NCI-H1417 treated with DMSO at 0.1 percent for 48 hours (cell line): Measurements from ENCODE around the gene SUMO3.

Source experiments
- DNase-seq: peaks from one replicate; lab custom pipeline; 2025; lab: John Stamatoyannopoulos, UW

SUMO3 gene

DNA sequence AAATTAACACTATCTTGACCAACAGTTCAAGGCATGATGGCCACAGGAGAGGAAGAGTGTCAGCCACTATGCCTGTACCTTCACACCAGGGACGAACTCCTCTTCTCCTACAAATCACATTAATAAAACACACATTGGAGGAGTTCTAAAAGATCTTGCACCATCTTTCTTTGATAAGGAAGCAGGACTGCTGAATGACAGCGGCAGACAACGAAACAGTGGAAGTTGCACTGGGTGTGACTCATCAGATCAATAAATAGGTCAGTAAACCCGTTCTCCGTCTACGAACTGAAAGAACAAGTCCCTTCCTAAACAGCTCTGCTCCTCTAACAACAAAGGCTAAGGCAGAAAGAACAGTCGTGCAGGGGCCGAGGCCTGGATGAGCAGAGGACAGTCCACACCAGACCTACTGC lies 39.4 kb downstream of the SUMO3 start:
- DNase-seq: no peak

DNA sequence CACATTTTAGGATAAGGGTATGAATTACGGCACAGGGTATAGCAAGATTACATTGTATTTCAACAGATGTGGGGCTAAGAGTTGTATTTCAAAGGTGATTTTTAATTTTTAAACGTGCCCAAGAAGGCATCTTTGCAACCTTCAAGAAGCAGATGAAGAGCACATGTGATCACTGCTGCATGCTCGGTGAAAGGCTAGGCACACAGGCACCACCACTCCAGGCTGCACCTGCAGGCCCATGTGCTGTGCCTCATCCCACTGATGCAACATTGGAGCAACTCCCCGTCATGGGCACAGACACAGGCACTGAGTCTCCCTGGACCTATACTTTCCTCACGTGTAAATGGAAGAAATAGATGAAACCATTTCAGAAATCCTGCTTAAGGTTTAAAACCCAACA lies 39.8 kb downstream of the SUMO3 start:
- no peak for DNase-seq

DNA sequence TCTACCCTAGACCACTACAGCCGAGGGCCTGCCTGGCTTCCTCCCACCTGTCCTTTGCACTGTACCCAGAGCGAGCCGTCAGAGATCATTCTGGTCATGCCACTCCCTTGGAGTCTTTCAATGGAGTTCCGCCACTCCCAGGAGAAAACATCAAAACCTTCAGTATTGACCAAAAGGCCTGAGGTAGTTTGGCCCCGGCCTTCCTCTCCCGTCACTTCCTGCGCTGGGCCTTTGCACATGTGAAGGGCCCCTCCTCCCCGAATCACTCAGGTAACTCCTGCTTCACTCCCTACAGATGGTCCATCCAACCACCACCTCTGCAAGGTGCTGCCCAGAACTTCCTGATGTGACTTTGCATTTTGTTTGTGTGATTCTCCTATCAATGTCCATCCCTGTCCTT lies 42.9 kb downstream of the SUMO3 start:
- no peak for DNase-seq

- DNase-seq: peak; percentile 90
These were observed 44.5 kb downstream of the SUMO3 start for GRCh38 chr21:44773291-44773932.

DNA sequence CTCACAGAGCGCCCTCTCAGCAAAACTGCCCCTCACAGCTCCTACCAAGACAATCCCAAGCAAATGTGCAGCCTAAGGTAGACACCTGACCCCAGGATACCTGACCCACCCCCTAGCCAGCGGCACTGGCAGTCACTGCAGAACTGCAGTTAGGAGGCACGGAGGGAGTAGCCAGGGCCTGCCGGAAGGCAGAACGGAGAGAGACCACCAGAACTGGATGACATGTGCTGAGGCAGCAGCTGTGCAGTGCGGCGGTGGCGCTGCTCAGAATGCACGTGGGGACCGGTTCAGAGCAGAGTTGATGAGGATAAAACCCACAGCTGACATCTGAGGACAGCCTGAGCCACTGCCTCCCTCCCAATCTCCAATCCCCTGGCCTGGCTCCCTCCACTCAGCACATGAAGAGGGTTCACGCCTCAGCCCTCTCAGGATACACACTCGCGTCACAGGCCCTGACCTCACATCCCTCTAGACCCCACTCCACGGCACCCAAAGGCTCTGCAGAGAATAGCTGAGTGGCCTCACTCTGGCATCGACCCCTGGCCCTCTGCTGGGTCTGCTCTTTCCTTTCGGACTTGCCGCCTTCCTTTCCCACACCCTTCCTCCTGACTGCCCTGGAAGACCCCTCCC lies 45.9 kb downstream of the SUMO3 start:
- DNase-seq: no peak

GRCh38 chr21:44767834-44768831 lies 49.7 kb downstream of the SUMO3 start:
- no peak for DNase-seq

- no peak for DNase-seq
These were observed 51.0 kb downstream of the SUMO3 start for GRCh38 chr21:44766818-44767354.

- DNase-seq: no peak
These were observed 51.6 kb downstream of the SUMO3 start for GRCh38 chr21:44766014-44766817.

DNA sequence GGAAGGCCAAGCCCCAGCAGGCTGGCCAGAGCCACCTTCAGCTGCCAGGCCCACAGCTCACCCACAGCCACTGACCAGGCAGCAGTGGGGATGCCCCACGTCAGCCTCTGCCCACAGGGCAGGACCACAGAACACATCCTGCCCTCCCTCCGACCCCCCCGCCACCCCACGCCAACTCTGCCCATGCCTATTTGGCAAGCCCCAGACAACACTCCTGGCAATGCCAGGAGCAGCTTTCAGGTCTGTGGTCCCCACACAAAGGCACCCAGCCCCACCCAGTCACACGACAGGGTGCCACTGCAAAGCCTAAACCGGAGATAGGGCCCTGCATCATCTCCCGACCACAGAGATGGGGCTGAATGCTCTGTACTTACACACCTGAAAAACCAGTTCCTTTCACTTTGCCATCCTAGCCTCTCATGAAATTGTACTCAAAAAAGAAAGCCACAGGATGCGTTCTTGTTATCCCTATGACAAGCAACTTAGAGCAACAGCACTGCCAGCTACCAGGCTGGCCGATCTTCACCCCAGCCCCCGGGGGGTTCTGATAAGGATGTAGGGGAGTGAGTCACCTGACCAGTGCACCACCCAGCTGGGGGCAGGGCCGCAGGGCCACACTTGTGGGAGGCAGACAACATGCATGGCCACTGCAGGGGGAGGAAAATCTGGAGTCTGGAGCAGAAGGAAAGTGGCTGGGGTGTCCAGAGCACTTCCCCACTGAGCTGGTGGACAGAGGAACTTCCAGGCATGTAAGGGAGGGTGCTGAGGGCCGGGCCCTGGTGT lies 52.4 kb downstream of the SUMO3 start:
- no peak for DNase-seq

DNA sequence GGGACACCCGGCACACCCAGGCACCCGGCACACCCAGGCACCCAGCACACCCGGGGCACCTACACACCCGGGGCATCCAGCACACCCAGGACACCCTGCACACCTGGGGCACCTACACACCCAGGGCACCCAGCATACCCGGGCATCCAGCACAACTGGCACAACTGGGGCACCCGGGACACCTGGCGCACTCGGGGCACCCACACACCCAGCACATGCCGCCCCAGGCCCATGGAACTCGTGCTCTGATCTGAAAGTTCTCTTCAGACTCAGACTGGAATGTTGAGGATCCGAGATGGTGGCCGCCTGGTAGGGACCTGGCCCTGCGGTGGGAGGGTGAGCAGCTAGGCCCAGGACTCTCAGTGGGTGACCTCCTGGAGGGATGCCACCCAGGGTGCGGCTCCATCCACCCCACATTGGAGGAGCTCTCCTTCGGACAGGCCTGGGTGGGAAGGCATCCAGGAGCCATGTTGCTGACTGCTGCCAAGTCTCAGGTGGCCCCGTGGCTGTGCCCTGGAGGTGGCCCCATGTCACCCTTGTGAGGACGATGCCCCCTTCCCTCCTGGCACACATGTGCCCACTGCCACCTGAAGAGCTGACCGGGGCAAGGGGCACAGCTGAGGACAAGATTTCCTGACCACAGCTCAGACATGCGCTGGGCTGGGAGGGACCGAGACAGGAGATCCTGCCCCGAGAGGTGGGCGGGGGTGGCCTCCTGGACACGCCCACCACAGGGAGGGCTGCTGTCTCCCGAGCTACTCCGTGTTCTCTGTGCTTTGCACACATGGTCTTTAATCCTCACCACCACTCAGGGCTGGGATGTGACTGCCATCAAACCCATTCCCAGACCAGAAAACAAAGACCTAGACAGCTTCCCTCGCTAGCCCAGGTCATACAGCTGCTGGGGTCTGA lies 53.3 kb downstream of the SUMO3 start:
- DNase-seq: no peak

DNA sequence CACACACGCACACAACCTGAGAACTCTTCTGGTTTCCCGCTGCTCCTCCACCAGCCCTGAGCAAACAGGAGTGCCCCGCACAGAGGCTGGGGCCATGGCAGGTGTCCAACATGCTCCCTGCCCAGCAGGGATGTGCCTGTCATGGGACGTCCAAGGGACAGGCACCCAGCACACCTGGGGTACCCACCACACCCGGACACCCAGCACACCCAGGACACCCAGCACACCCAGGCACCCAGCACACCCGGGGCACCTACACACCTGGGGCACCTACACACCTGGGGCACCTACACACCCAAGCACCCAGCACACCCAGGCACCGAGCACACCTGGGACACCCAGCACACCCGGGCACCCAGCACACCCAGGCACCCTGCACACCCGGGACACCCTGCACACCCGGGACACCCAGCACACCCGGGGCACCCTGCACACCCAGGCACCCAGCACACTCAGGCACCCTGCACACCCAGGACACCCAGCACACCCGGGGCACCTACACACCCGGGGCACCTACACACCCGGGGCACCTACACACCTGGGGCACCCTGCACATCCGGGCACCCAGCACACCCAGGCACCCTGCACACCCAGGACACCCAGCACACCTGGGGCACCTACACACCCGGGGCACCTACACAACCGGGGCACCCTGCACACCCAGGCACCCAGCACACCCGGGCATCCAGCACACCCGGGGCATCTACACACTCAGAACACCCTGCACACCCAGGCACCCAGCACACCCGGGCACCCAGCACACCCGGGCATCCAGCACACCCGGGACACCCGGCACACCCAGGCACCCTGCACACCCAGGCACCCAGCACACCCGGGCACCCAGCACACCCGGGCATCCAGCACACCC lies 54.2 kb downstream of the SUMO3 start:
- DNase-seq: no peak

DNA sequence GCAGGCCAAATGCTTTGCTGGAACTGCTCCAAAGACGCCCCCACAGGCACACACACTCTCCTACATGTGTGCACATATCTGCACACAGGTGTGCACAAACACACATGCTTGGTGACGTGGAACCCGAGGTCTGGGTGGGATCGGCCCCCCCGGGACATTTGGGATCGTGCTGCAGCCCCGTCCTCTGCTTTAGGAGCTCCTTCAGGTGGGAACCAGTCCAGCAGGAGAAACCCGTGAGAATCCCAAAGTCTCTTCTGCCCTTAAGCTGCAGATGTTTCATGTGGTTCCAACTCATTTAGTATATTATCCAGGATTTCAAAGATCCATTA lies 54.8 kb downstream of the SUMO3 start:
- no peak for DNase-seq

DNA sequence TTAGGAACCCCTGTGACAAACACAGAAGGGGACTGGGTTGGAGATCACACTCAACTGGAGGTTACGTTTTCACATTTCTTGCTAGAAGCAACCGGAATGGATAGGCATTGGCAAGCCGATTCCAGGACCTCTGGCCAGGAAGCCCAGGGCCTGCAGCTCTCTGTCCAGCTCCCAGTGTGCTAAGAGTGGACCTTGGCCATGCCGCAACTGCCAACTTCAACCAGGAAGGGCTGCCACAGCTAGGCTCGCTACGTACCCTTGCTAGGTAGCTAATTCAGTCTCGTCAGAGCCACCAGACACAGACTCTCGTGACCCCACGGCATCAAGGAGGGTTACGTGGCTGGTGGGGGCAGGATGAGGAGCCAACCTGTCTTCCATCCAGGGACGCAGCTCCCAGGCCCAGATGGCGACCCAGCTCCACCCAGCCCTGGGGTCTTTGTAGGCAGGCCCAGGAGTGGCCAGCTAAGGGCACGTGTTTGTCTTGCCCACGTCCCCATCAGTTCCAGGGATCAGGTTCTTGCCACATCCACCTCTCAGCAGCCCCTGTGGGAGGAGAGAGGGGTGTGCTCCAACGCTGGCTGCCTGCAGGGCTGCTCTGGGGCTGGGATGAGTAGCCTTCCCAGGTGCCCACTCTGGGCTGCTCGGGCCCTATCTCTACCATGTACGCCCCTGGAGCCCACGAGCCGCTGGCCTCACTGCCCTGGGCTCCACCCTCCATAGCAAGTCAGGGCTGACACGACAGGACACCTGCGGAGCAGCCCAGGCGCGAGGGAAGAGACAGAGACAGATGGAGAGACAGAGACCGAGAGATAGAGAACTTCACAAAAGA lies 55.4 kb downstream of the SUMO3 start:
- DNase-seq: no peak

DNA sequence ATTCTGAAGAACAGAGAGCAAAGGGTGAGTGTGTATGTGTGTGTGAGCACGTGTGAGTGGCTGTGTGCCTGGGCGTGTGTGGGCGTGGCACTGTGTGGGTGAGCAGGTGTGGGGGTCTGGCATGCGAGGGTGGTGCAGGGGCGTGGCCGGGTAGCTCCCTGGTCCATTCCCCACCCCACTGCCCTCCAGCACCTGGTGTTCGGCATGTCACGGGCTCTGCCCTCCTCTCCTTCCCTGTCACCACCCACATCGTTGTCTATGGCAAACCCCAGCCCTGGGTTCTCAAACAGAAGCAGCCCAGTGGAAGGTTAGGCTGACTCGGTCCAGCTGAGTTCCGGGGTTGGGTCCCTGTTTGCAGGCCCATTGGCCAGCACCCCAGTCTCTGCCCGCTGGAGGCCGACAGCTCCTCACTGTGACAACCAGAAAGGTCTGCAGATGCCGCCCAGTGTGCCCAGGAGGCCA lies 56.1 kb downstream of the SUMO3 start:
- no peak for DNase-seq

GRCh38 chr21:44761011-44761729 lies 56.7 kb downstream of the SUMO3 start:
- DNase-seq: no peak

DNA sequence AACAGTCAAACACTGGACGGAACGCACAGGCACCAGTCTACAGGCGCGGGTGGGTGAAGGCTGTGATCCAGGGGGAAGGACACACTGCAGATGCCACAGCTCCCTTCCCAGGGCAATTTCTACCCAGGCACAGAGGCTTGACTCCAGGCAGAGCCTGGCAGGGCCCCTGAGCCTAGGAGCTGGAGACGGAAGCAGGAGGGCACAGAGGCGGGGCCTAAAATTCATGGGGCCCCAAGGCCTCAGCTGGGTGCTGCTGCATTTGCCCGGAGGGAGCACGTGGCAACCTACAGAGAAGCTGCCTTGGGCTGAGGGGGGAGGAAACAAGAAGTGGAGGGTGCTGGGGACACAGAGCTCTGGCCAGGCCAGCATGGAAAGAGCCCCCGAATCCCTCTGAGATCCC lies 57.5 kb downstream of the SUMO3 start:
- no peak for DNase-seq

DNA sequence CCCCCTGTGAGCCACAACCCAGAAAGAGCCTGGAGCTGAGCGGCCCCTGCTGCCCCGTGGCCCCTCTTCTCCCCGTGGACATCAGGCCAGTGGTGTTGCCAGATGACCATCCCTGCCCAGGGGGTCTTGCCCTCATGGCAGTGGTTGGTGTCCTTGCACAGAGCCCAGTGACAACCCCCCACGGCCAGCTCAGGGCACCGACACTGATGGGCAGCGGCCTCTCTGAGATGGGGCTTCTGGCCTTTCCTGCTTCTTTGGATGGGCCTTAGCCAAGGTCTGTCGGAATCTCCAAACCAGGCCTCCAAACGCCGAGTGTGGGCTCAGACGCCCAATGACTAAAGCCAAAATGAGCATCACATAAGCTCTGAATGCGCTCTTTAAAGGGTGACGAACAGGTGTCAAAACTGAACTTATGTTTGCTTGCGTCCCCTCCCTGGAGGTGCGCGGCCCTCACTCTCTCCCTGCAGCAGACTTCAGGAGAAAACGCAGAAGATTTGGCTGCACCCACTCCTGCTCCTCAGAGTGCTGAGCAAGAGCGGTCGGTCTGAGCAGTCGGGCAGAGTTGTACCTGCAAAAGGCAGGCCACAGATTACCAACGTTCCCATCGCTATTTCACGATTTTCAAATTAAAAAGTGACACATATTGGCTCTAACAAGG lies 58.1 kb downstream of the SUMO3 start:
- DNase-seq: no peak
